ENCODE data around the gene VWA3B.

- peak; percentile 79 for TF ChIP-seq CTCF (conservative IDR thresholded peaks at IDR 0.05; ENCODE audit: low read length)
- no peak for TF ChIP-seq EZH2phosphoT487 (IDR thresholded peaks at IDR 0.05; ENCODE audit: borderline replicate concordance)
Observed at GRCh38 chr2:98269274-98269673, 182.3 kb downstream of the VWA3B start.
